HepG2 (cell line): Measurements from ENCODE around the gene LSM2. TPM values are rescaled to one million over a fixed set of nuclear protein-coding genes. Genes with fewer than 3 reads are reported as not detected.

Experiments used
- ARHGAP35 ChIP-seq: sonication (generic); formaldehyde crosslinking; IDR thresholded peaks from 2 replicates; pipeline ENCODE4 v1.9.0; 2022; ENCODE audit warnings: mild to moderate bottlenecking, inconsistent platforms, moderate library complexity, missing genetic modification reagents, borderline replicate concordance
- KAT8 ChIP-seq: IDR thresholded peaks from 2 replicates; pipeline ENCODE4 v1.6.1; 2016; ENCODE audit warnings: missing genetic modification reagents, missing compliant biosample characterization
- NCOA5 ChIP-seq: sonication (generic); formaldehyde crosslinking; IDR thresholded peaks from 2 replicates; pipeline ENCODE4 v1.4.0; 2020; ENCODE audit warnings: missing genetic modification reagents
- PHF20 ChIP-seq: sonication (generic); formaldehyde crosslinking; IDR thresholded peaks from 2 replicates; pipeline ENCODE4 v1.5.0; 2020; ENCODE audit warnings: mild to moderate bottlenecking, missing genetic modification reagents
- ZBTB20 ChIP-seq: sonication (generic); formaldehyde crosslinking; IDR thresholded peaks from 2 replicates; pipeline ENCODE4 v1.8.1; 2023; ENCODE audit warnings: missing genetic modification reagents, low read depth, mild to moderate bottlenecking, borderline replicate concordance
- ZNF124 ChIP-seq: sonication (generic); formaldehyde crosslinking; IDR thresholded peaks from 2 replicates; pipeline ENCODE4 v1.4.0; 2020; ENCODE audit warnings: missing genetic modification reagents
- ZNF629 ChIP-seq: sonication (generic); formaldehyde crosslinking; conservative IDR thresholded peaks from 2 replicates; pipeline ENCODE4 v1.5.0; 2020; ENCODE audit warnings: missing genetic modification reagents
- ZNF749 ChIP-seq: sonication (generic); formaldehyde crosslinking; IDR thresholded peaks from 2 replicates; pipeline ENCODE4 v1.8.0; 2022; ENCODE audit warnings: mild to moderate bottlenecking, missing genetic modification reagents, moderate library complexity, borderline replicate concordance
- ZNF792 ChIP-seq: IDR thresholded peaks from 2 replicates; pipeline ENCODE4 v1.6.1; 2016
- polyA plus RNA-seq, 8 experiments: library from polyadenylated mRNA; depleted of rRNA in 3 of 8; stranded (reverse) in 7 of 8; unstranded in 1 of 8; fragments of >200 nt; fragmentation: Illumina TruSeq in 4 of 8; extraction: Trizol in 4 of 8; gene quantifications; 2 replicates each; pipeline versions ENCODE4 v1.2.1 to v1.2.3, GENCODE V29; 2011 to 2016; ENCODE audit warnings: low read depth in 4 of 8, missing spikeins in 1 of 8, mixed read lengths in 1 of 8; ENCODE audit not compliant: insufficient read depth in 1 of 8
- total RNA-seq, 5 experiments: library from RNA; depleted of rRNA; stranded (reverse); fragments of >200 nt; fragmentation: Illumina TruSeq; extraction: Trizol; gene quantifications; 2 replicates each; pipeline ENCODE4 v1.2.3, GENCODE V29; 2016; ENCODE audit warnings: low read depth in 1 of 5
- TF ChIP-seq, protein P1 (sequence below): sonication (generic); formaldehyde crosslinking; IDR thresholded peaks from 2 replicates; pipeline ENCODE4 v1.5.1; 2020; ENCODE audit warnings: missing genetic modification reagents, mild to moderate bottlenecking, borderline replicate concordance
- TF ChIP-seq, protein P2 (sequence below): sonication (generic); formaldehyde crosslinking; IDR thresholded peaks from 2 replicates; pipeline ENCODE4 v1.8.0; 2023; ENCODE audit warnings: mild to moderate bottlenecking, missing genetic modification reagents
- TF ChIP-seq, protein P3 (sequence below): IDR thresholded peaks from 2 replicates; pipeline ENCODE4 v1.6.1; 2016; ENCODE audit warnings: mild to moderate bottlenecking
- TF ChIP-seq, protein P4 (sequence below): sonication (generic); formaldehyde crosslinking; IDR thresholded peaks from 2 replicates; pipeline ENCODE4 v1.5.1; 2020; ENCODE audit warnings: missing genetic modification reagents, mild to moderate bottlenecking, borderline replicate concordance
- TF ChIP-seq, protein P5 (sequence below): sonication (generic); formaldehyde crosslinking; IDR thresholded peaks from 2 replicates; pipeline ENCODE4 v1.4.0; 2020; ENCODE audit warnings: missing genetic modification reagents, mild to moderate bottlenecking, borderline replicate concordance
- TF ChIP-seq, protein P6 (sequence below), 2 experiments: IDR thresholded peaks; 2 replicates each; pipeline ENCODE4 v1.6.1; 2011 to 2012; ENCODE audit warnings: low read length in 2 of 2, borderline replicate concordance in 1 of 2, low read depth in 1 of 2, mild to moderate bottlenecking in 1 of 2, moderate library complexity in 1 of 2

The LSM2 gene
- total and polyA plus RNA-seq, 2 of the 13 experiments (the other 11 are each of a cell fraction or from before 2014, with no cell fraction given) = 69.4 to 90.5 TPM

DNA sequence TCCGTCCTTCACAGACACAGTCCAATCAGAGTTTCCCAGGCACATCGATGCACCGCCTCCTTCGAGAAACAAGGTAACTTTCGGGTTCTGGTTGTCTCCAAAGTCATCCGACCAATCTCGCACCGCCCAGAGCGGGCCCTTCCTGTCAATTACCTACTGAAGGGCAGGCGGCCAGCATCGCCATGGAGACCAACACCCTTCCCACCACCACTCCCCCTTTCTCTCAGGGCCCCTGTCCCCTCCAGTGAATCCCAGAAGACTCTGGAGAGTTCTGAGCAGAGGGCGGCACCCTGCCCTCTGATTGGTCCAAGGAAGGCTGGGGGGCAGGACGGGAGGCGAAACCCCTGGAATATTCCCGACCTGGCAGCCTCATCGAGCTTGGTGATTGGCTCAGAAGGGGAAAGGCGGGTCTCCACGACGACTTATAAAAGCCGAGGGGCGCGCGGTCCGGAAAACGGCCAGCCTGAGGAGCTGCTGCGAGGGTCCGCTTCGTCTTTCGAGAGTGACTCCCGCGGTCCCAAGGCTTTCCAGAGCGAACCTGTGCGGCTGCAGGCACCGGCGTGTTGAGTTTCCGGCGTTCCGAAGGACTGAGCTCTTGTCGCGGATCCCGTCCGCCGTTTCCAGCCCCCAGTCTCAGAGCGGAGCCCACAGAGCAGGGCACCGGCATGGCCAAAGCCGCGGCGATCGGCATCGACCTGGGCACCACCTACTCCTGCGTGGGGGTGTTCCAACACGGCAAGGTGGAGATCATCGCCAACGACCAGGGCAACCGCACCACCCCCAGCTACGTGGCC is 20.7 kb upstream of the LSM2 start, which contains the start of gene HSPA1B (continued):
- TF ChIP-seq, protein P1, sequence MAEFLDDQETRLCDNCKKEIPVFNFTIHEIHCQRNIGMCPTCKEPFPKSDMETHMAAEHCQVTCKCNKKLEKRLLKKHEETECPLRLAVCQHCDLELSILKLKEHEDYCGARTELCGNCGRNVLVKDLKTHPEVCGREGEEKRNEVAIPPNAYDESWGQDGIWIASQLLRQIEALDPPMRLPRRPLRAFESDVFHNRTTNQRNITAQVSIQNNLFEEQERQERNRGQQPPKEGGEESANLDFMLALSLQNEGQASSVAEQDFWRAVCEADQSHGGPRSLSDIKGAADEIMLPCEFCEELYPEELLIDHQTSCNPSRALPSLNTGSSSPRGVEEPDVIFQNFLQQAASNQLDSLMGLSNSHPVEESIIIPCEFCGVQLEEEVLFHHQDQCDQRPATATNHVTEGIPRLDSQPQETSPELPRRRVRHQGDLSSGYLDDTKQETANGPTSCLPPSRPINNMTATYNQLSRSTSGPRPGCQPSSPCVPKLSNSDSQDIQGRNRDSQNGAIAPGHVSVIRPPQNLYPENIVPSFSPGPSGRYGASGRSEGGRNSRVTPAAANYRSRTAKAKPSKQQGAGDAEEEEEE (CRISPR knock-in tag) = no peak
- peak; percentile 88 for TF ChIP-seq ZBTB20 (CRISPR knock-in tag)
- TF ChIP-seq ZNF749 (CRISPR knock-in tag) = peak; percentile 76; the same call in 1 of the 2 replicates
- TF ChIP-seq PHF20 = 0 out of 2 replicates have a peak, but pooled peaks have one; percentile 38
- TF ChIP-seq, protein P2, sequence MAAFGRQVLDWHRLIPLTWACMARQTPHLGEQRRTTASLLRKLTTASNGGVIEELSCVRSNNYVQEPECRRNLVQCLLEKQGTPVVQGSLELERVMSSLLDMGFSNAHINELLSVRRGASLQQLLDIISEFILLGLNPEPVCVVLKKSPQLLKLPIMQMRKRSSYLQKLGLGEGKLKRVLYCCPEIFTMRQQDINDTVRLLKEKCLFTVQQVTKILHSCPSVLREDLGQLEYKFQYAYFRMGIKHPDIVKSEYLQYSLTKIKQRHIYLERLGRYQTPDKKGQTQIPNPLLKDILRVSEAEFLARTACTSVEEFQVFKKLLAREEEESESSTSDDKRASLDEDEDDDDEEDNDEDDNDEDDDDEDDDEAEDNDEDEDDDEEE (CRISPR knock-in tag) = no peak
- TF ChIP-seq, protein P3, sequence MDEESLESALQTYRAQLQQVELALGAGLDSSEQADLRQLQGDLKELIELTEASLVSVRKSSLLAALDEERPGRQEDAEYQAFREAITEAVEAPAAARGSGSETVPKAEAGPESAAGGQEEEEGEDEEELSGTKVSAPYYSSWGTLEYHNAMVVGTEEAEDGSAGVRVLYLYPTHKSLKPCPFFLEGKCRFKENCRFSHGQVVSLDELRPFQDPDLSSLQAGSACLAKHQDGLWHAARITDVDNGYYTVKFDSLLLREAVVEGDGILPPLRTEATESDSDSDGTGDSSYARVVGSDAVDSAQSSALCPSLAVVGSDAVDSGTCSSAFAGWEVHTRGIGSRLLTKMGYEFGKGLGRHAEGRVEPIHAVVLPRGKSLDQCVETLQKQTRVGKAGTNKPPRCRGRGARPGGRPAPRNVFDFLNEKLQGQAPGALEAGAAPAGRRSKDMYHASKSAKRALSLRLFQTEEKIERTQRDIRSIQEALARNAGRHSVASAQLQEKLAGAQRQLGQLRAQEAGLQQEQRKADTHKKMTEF (CRISPR knock-in tag) = peak; percentile 64
- TF ChIP-seq KAT8 (CRISPR knock-in tag) = peak; percentile 73
- TF ChIP-seq ZNF792 (CRISPR knock-in tag) = peak; percentile 89; the same call in 1 of the 2 replicates
- 0 out of 2 replicates have a peak, but pooled peaks have one; percentile 56 for TF ChIP-seq ZNF124 (CRISPR knock-in tag)
- TF ChIP-seq, protein P4, sequence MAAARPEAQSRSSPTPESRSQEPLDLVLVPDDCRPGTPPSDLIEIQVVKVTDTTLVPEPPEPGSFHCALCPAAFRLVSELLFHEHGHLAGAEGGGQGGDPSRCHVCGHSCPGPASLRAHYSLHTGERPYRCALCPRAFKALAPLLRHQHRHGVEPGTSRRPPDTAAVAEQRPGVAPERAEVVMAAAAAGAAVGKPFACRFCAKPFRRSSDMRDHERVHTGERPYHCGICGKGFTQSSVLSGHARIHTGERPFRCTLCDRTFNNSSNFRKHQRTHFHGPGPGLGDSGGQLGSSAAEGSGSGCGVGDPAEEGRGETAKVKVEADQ (CRISPR knock-in tag) = 0 out of 2 replicates have a peak, but pooled peaks have one; percentile 63
- TF ChIP-seq ZNF629 (CRISPR knock-in tag) = 0 out of 2 replicates have a peak, but pooled peaks have one; percentile 11
- TF ChIP-seq, protein P5, sequence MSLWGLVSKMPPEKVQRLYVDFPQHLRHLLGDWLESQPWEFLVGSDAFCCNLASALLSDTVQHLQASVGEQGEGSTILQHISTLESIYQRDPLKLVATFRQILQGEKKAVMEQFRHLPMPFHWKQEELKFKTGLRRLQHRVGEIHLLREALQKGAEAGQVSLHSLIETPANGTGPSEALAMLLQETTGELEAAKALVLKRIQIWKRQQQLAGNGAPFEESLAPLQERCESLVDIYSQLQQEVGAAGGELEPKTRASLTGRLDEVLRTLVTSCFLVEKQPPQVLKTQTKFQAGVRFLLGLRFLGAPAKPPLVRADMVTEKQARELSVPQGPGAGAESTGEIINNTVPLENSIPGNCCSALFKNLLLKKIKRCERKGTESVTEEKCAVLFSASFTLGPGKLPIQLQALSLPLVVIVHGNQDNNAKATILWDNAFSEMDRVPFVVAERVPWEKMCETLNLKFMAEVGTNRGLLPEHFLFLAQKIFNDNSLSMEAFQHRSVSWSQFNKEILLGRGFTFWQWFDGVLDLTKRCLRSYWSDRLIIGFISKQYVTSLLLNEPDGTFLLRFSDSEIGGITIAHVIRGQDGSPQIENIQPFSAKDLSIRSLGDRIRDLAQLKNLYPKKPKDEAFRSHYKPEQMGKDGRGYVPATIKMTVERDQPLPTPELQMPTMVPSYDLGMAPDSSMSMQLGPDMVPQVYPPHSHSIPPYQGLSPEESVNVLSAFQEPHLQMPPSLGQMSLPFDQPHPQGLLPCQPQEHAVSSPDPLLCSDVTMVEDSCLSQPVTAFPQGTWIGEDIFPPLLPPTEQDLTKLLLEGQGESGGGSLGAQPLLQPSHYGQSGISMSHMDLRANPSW (CRISPR knock-in tag) = peak; percentile 51; the same call in 1 of the 2 replicates
- TF ChIP-seq ARHGAP35 = peak; percentile 40; the same call in 1 of the 2 replicates
- 0 out of 2 replicates have a peak, but pooled peaks have one; percentile 47 for TF ChIP-seq NCOA5 (CRISPR knock-in tag)
- TF ChIP-seq, protein P6, sequence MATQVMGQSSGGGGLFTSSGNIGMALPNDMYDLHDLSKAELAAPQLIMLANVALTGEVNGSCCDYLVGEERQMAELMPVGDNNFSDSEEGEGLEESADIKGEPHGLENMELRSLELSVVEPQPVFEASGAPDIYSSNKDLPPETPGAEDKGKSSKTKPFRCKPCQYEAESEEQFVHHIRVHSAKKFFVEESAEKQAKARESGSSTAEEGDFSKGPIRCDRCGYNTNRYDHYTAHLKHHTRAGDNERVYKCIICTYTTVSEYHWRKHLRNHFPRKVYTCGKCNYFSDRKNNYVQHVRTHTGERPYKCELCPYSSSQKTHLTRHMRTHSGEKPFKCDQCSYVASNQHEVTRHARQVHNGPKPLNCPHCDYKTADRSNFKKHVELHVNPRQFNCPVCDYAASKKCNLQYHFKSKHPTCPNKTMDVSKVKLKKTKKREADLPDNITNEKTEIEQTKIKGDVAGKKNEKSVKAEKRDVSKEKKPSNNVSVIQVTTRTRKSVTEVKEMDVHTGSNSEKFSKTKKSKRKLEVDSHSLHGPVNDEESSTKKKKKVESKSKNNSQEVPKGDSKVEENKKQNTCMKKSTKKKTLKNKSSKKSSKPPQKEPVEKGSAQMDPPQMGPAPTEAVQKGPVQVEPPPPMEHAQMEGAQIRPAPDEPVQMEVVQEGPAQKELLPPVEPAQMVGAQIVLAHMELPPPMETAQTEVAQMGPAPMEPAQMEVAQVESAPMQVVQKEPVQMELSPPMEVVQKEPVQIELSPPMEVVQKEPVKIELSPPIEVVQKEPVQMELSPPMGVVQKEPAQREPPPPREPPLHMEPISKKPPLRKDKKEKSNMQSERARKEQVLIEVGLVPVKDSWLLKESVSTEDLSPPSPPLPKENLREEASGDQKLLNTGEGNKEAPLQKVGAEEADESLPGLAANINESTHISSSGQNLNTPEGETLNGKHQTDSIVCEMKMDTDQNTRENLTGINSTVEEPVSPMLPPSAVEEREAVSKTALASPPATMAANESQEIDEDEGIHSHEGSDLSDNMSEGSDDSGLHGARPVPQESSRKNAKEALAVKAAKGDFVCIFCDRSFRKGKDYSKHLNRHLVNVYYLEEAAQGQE (IDR thresholded peaks at IDR 0.05; ENCODE audit: borderline replicate concordance in 1 of 2, low read depth in 1 of 2, low read length in 2 of 2) = peak in 1 of 2 experiments; percentile 79; a peak in 2 of 4 replicates
